A673 (cell line): ENCODE results near the gene PPWD1.

Experiments
- EZH2 ChIP-seq: fragments of 200-600 bp; sonication (generic); IDR thresholded peaks from 2 replicates; pipeline ENCODE4 v1.6.1; 2017; ENCODE audit warnings: borderline replicate concordance, low read depth, mild to moderate bottlenecking, mixed read lengths, antibody characterized with exemption, low read length; ENCODE audit not compliant: poor library complexity, severe bottlenecking
- TF ChIP-seq, protein P1 (sequence below): fragments of 300-800, 200-600 bp; sonication (generic); conservative IDR thresholded peaks from 2 replicates; pipeline ENCODE4 v1.5.1; 2017; ENCODE audit warnings: low read depth, mild to moderate bottlenecking, antibody characterized with exemption, low read length, moderate library complexity, mixed read lengths

DNA sequence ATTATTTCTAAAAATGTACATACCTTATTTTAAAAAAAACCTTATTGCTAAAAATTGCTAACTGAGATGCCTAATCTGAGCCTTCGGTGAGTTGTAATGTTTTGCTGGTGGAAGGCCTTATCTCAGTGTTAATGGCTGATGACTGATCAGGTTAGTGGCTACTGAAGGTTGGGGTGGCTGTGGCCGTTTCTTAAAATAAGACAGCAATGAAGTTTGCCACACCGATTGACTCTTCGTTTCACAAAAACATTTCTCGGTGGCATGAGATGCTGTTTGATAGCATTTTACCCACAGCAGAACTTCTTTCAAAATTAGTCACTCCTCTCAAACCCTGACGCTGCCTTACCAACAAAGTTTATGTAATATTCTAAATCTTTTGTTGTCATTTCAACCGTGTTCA, 14.8 kb upstream of the PPWD1 start:
- TF ChIP-seq, protein P1, sequence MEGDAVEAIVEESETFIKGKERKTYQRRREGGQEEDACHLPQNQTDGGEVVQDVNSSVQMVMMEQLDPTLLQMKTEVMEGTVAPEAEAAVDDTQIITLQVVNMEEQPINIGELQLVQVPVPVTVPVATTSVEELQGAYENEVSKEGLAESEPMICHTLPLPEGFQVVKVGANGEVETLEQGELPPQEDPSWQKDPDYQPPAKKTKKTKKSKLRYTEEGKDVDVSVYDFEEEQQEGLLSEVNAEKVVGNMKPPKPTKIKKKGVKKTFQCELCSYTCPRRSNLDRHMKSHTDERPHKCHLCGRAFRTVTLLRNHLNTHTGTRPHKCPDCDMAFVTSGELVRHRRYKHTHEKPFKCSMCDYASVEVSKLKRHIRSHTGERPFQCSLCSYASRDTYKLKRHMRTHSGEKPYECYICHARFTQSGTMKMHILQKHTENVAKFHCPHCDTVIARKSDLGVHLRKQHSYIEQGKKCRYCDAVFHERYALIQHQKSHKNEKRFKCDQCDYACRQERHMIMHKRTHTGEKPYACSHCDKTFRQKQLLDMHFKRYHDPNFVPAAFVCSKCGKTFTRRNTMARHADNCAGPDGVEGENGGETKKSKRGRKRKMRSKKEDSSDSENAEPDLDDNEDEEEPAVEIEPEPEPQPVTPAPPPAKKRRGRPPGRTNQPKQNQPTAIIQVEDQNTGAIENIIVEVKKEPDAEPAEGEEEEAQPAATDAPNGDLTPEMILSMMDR: no peak
- no peak for TF ChIP-seq EZH2
